HG03432 (cell line): ENCODE data around the gene KIF13A.
"Not testable (repeated sequence)": the region's sequence is repeated elsewhere in the genome, so short reads cannot be mapped to it uniquely, and the experiment has no call there.

Experiments used
- ATAC-seq: cut with Tn5 transposase; IDR thresholded peaks from one replicate; pipeline ENCODE4 v1.9.1; 2021; ENCODE audit warnings: mild to moderate bottlenecking, moderate library complexity; ENCODE audit not compliant: unreplicated experiment

Gene KIF13A

GRCh38 chr6:17904491-17905120 is 82.8 kb downstream of the KIF13A start:
- ATAC-seq, result no peak

DNA sequence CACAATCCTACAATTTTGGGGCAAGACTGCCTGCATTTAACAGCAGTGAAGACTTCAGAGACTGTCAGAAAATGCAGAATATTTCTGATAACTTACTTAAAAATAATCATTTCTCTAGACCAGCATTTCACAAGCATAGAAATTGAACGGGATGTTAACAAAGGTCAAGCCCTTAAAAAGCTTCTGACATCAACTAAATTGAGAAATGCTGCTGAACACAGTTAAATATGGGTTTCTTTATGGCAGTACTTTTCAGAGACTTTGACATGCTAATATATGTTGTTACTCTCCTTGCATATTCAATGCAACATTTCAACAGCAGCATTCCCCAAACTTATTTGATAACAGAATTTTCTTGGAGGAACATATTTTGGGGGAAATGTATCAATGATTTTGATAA is 84.5 kb downstream of the KIF13A start:
- no peak for ATAC-seq

- no peak for ATAC-seq
Measured at GRCh38 chr6:17901493-17901892, 85.9 kb downstream of the KIF13A start.

DNA sequence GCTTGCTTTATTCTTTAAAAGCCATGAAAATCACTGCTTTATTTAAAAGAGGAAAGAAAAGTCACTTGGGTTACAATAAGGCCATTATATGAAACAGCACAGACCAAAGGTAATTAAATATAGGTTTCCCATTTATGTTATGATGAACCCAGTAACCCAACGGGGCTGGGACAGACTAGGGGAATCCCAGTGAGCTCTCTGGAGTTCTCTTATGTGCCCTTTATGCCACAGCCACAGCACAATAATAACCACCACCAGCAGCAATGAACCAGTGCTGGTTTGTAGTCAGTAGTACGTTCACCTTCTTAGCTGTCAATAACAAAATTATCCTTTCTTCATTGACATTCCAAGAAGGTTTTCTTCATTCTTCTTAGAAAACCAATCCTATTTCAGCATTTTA is 87.4 kb downstream of the KIF13A start:
- no peak for ATAC-seq

GRCh38 chr6:17899491-17899890 is 87.9 kb downstream of the KIF13A start:
- ATAC-seq, result no peak

- no peak for ATAC-seq
Measured at GRCh38 chr6:17897681-17898080, 89.8 kb downstream of the KIF13A start.

DNA sequence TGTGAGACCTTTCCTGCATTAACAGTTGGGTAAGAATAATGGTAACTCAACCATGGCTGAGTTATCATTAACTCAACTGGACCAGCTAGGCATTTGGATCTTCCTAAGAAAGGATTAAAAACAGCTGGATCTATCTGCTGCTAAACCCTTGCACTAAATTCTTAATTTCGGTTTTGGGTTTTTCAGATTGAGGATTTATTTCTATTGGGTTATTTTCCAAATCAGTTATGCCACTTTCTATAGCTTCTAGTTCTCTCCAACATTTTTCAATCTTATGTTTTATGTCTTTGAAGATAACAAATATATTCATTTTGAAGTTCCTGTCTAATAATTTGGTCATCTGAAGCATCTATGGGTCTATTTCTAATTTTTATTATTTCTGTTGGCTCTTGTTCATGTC is 92.5 kb downstream of the KIF13A start:
- ATAC-seq, result no peak

- ATAC-seq, result no peak
Measured at GRCh38 chr6:17894191-17894590, 93.2 kb downstream of the KIF13A start.

- ATAC-seq, result no peak
Measured at GRCh38 chr6:17892097-17892686, 95.2 kb downstream of the KIF13A start.

GRCh38 chr6:17890309-17890708 is 97.1 kb downstream of the KIF13A start:
- no peak for ATAC-seq

- not testable (repeated sequence) for ATAC-seq
Measured at GRCh38 chr6:17889777-17890176, 97.7 kb downstream of the KIF13A start.

- ATAC-seq, result no peak
Measured at GRCh38 chr6:17886891-17887290, 100.5 kb downstream of the KIF13A start.

- no peak for ATAC-seq
Measured at GRCh38 chr6:17885889-17886576, 101.4 kb downstream of the KIF13A start.

GRCh38 chr6:17884498-17885478 is 102.6 kb downstream of the KIF13A start:
- ATAC-seq, result peak; percentile 90

GRCh38 chr6:17883665-17884497 is 103.6 kb downstream of the KIF13A start:
- ATAC-seq, result no peak

DNA sequence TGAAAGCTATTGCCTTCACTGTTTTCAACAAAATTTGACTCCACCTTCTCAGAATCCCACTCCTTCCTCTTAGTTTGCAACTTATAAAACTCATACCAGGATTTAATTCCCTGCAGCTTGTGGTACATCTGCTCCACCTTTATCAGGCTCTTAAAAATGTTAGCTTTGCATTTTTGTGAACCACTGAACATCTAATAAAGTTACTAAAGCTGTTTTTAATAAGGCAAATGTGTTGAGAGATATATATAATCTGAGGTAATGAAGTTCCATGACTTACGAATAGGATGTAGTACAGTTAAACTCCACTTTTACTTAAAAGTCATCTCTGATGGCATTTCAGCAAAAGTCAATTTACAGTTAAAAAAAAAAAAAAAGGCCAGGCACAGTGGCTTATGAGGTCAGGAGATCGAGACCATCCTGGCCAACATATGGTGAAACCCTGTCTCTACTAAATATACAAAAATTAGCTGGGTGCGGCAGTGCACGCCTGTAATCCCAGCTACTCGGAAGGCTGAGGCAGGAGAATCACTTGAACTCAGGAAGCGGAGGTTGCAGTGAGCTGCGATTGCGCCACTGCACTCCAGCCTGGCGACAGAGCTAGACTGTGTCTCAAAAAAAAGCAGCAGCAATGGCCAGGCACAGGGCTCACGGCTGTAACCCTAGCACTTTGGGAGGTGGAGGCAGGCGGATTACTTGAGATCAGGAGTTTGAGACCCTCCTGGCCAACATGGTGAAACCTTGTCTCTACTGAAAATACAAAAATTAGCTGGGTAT is 106.2 kb downstream of the KIF13A start:
- ATAC-seq, result no peak

DNA sequence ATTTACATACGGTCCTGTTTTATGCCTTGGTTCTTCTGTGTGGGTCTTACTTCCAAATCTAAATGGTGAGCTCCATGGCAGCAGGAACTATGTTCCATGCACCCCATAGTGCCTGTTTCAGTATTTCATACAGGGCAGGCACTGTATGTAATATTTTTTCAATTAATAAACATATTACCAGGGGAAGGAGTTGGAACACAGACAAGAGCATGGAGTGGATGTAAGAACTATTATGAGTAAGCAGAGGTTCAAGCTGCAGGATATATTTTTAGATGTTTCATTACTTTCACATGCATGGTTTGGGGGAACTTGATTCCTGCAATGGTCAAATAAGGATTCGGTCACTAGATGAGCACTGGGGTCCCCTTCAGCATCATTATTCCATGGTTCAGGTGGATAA is 108.3 kb downstream of the KIF13A start:
- ATAC-seq, result no peak

- ATAC-seq, result no peak
Measured at GRCh38 chr6:17878734-17879133, 108.7 kb downstream of the KIF13A start.

GRCh38 chr6:17877895-17878440 is 109.5 kb downstream of the KIF13A start:
- ATAC-seq, result no peak
